ENCODE data around the gene TTC8.

The TTC8 gene

GRCh38 chr14:88871429-88871828 lies 47.0 kb downstream of the TTC8 start:
- no peak for ATAC-seq
- no peaks in the 10 kb centered on the region for H3K36me3 Mint-ChIP-seq
- H3K4me1 Mint-ChIP-seq, result no peaks in the 10 kb centered on the region
- no peak for DNase-seq (ENCODE audit: low spot score in 2 of 2)
- no peaks in the 10 kb centered on the region for H3K9me3 Mint-ChIP-seq
- H3K27ac Mint-ChIP-seq, result no peak overlapping the region
- no peak overlapping the region for H3K4me3 Mint-ChIP-seq

GRCh38 chr14:88872976-88873375 lies 48.5 kb downstream of the TTC8 start:
- no peaks in the 10 kb centered on the region for H3K4me1 Mint-ChIP-seq
- no peaks in the 10 kb centered on the region for H3K9me3 Mint-ChIP-seq
- ATAC-seq (no peak), DNase-seq (ENCODE audit: low spot score in 2 of 2) (no peak)
- H3K27ac Mint-ChIP-seq, result peak overlapping the region; percentile 10
- no peaks in the 10 kb centered on the region for H3K36me3 Mint-ChIP-seq
- H3K4me3 Mint-ChIP-seq, result no peak overlapping the region

GRCh38 chr14:88877192-88877591 lies 52.7 kb downstream of the TTC8 start:
- ATAC-seq, result no peak
- no peaks in the 10 kb centered on the region for H3K4me1 Mint-ChIP-seq
- H3K36me3 Mint-ChIP-seq, result no peaks in the 10 kb centered on the region
- H3K4me3 Mint-ChIP-seq, result no peak overlapping the region
- peaks cover 2% of the 10 kb centered on the region for H3K9me3 Mint-ChIP-seq
- H3K27ac Mint-ChIP-seq, result no peak overlapping the region
- no peak for DNase-seq (ENCODE audit: low spot score in 2 of 2)

- ATAC-seq (no peak), DNase-seq (ENCODE audit: low spot score in 2 of 2) (no peak)
- Mint-ChIP-seq H3K4me1 (no peaks in the 10 kb centered on the region), H3K27ac (no peak overlapping the region), H3K4me3 (no peak overlapping the region), H3K36me3 (no peaks in the 10 kb centered on the region), H3K9me3 (peaks cover 9% of the 10 kb centered on the region)
Observed at GRCh38 chr14:88879022-88879421, 54.6 kb downstream of the TTC8 start.

- H3K4me3 Mint-ChIP-seq, result no peak overlapping the region
- ATAC-seq (no peak), DNase-seq (ENCODE audit: low spot score in 2 of 2) (no peak)
- H3K9me3 Mint-ChIP-seq, result peaks cover 9% of the 10 kb centered on the region
- H3K36me3 Mint-ChIP-seq, result no peaks in the 10 kb centered on the region
- H3K27ac Mint-ChIP-seq, result no peak overlapping the region
- H3K4me1 Mint-ChIP-seq, result no peaks in the 10 kb centered on the region
Observed at GRCh38 chr14:88882236-88882635, 57.8 kb downstream of the TTC8 start.

- ATAC-seq (no peak), DNase-seq (ENCODE audit: low spot score in 2 of 2) (no peak)
- H3K4me1 Mint-ChIP-seq, result no peaks in the 10 kb centered on the region
- no peaks in the 10 kb centered on the region for H3K36me3 Mint-ChIP-seq
- no peaks in the 10 kb centered on the region for H3K9me3 Mint-ChIP-seq
- H3K27ac Mint-ChIP-seq, result no peak overlapping the region
- H3K4me3 Mint-ChIP-seq, result no peak overlapping the region
Observed at GRCh38 chr14:88895116-88895515, 70.7 kb downstream of the TTC8 start.

- Mint-ChIP-seq H3K27ac (no peak overlapping the region), H3K4me3 (no peak overlapping the region)
- no peak for ATAC-seq
Observed at GRCh38 chr14:88901189-88901588, 76.7 kb downstream of the TTC8 start.

GRCh38 chr14:88901991-88902390 lies 77.5 kb downstream of the TTC8 start:
- no peaks in the 10 kb centered on the region for H3K36me3 Mint-ChIP-seq
- DNase-seq (ENCODE audit: low spot score in 2 of 2) (peak in 1 of 2 donors; percentile 28), ATAC-seq (no peak)
- no peak overlapping the region for H3K27ac Mint-ChIP-seq
- no peaks in the 10 kb centered on the region for H3K9me3 Mint-ChIP-seq
- no peaks in the 10 kb centered on the region for H3K4me1 Mint-ChIP-seq
- no peak overlapping the region for H3K4me3 Mint-ChIP-seq

More at GRCh38 chr14:88901189-88901588, 76.7 kb downstream of the TTC8 start:
- Mint-ChIP-seq H3K4me1 (no peaks in the 10 kb centered on the region), H3K9me3 (no peaks in the 10 kb centered on the region), H3K36me3 (no peaks in the 10 kb centered on the region)
- peak in 1 of 2 donors; percentile 10 for DNase-seq (ENCODE audit: low spot score in 2 of 2)

GRCh38 chr14:88902850-88903249 lies 78.4 kb downstream of the TTC8 start:
- no peaks in the 10 kb centered on the region for H3K9me3 Mint-ChIP-seq
- no peak overlapping the region for H3K4me3 Mint-ChIP-seq
- no peaks in the 10 kb centered on the region for H3K36me3 Mint-ChIP-seq
- no peak overlapping the region for H3K27ac Mint-ChIP-seq
- no peak for ATAC-seq
- H3K4me1 Mint-ChIP-seq, result no peaks in the 10 kb centered on the region
- no peak for DNase-seq (ENCODE audit: low spot score in 2 of 2)

GRCh38 chr14:88904206-88904647 lies 79.8 kb downstream of the TTC8 start:
- H3K4me3 Mint-ChIP-seq, result no peak overlapping the region
- H3K4me1 Mint-ChIP-seq, result no peaks in the 10 kb centered on the region
- no peak for ATAC-seq
- H3K9me3 Mint-ChIP-seq, result no peaks in the 10 kb centered on the region
- no peaks in the 10 kb centered on the region for H3K36me3 Mint-ChIP-seq
- DNase-seq (ENCODE audit: low spot score in 2 of 2), result no peak
- H3K27ac Mint-ChIP-seq, result no peak overlapping the region

GRCh38 chr14:88904864-88905263 lies 80.4 kb downstream of the TTC8 start:
- no peak overlapping the region for H3K27ac Mint-ChIP-seq
- ATAC-seq (no peak), DNase-seq (ENCODE audit: low spot score in 2 of 2) (peak in 1 of 2 donors; percentile 12)
- no peaks in the 10 kb centered on the region for H3K36me3 Mint-ChIP-seq
- no peaks in the 10 kb centered on the region for H3K4me1 Mint-ChIP-seq
- H3K4me3 Mint-ChIP-seq, result no peak overlapping the region
- H3K9me3 Mint-ChIP-seq, result no peaks in the 10 kb centered on the region

GRCh38 chr14:88908216-88908615 lies 83.8 kb downstream of the TTC8 start:
- Mint-ChIP-seq H3K4me3 (no peak overlapping the region), H3K4me1 (no peaks in the 10 kb centered on the region), H3K9me3 (no peaks in the 10 kb centered on the region), H3K27ac (no peak overlapping the region), H3K36me3 (no peaks in the 10 kb centered on the region)
- DNase-seq (ENCODE audit: low spot score in 2 of 2), result peak in 1 of 2 donors; percentile 15
- no peak for ATAC-seq

GRCh38 chr14:88910386-88910785 lies 85.9 kb downstream of the TTC8 start:
- Mint-ChIP-seq H3K36me3 (no peaks in the 10 kb centered on the region), H3K4me3 (no peak overlapping the region), H3K9me3 (no peaks in the 10 kb centered on the region), H3K4me1 (no peaks in the 10 kb centered on the region), H3K27ac (no peak overlapping the region)
- ATAC-seq, result no peak
- DNase-seq (ENCODE audit: low spot score in 2 of 2), result peak in 1 of 2 donors; percentile 7

GRCh38 chr14:88911809-88912208 lies 87.4 kb downstream of the TTC8 start:
- DNase-seq (ENCODE audit: low spot score in 2 of 2), result no peak

GRCh38 chr14:88914956-88915355 lies 90.5 kb downstream of the TTC8 start:
- H3K36me3 Mint-ChIP-seq, result no peaks in the 10 kb centered on the region
- H3K27ac Mint-ChIP-seq, result no peak overlapping the region
- ATAC-seq, result no peak
- H3K9me3 Mint-ChIP-seq, result no peaks in the 10 kb centered on the region
- H3K4me1 Mint-ChIP-seq, result no peaks in the 10 kb centered on the region
- DNase-seq (ENCODE audit: low spot score in 2 of 2), result no peak
- H3K4me3 Mint-ChIP-seq, result no peak overlapping the region

More at GRCh38 chr14:88911809-88912208, 87.4 kb downstream of the TTC8 start:
- ATAC-seq, result no peak
- H3K36me3 Mint-ChIP-seq, result no peaks in the 10 kb centered on the region
- H3K4me3 Mint-ChIP-seq, result no peak overlapping the region
- no peaks in the 10 kb centered on the region for H3K9me3 Mint-ChIP-seq
- H3K27ac Mint-ChIP-seq, result no peak overlapping the region
- no peaks in the 10 kb centered on the region for H3K4me1 Mint-ChIP-seq

- DNase-seq (ENCODE audit: low spot score in 2 of 2) (no peak), ATAC-seq (no peak)
- H3K36me3 Mint-ChIP-seq, result no peaks in the 10 kb centered on the region
- H3K4me3 Mint-ChIP-seq, result no peak overlapping the region
- peaks cover 1% of the 10 kb centered on the region for H3K9me3 Mint-ChIP-seq
- H3K4me1 Mint-ChIP-seq, result no peaks in the 10 kb centered on the region
- no peak overlapping the region for H3K27ac Mint-ChIP-seq
Observed at GRCh38 chr14:88919502-88919901, 95.1 kb downstream of the TTC8 start.

Data from stimulated activated effector memory CD8-positive, alpha-beta T cell treated with anti-CD3 and anti-CD28 coated beads, Interleukin-12 subunit alpha, Interleukin-12 subunit beta, amount 100 ng/mL, for 72 hours (primary cell).